Left lung (tissue), 10 donors: ENCODE results near the gene NQO1. TPM values are rescaled to one million over a fixed set of nuclear protein-coding genes. Genes with fewer than 3 reads are reported as not detected.
A peak's percentile ranks its signal among the peaks of the same experiment; 100 is the strongest.

Experiments used
- ATAC-seq: fragments of 200-7000 bp; cut with Tn5 transposase; one replicate; pipeline ENCODE4 v1.9.1; 2020; ENCODE audit warnings: moderate library complexity
- DNase-seq, 4 donors: peaks; one replicate each; pipeline ENCODE4 v3.0.0-alpha.2; 2013 to 2020
- H3K27ac ChIP-seq, 2 donors: fragments of 200-600 bp; sonication (generic) in 1 of 2; one replicate each; pipeline versions ENCODE4 v1.5.0 to v1.8.0; 2020 to 2021
- H3K27me3 ChIP-seq, 2 donors: fragments of 200-600 bp; sonication (generic) in 1 of 2; one replicate each; pipeline versions ENCODE4 v1.5.0 to v1.8.0; 2020 to 2021
- H3K36me3 ChIP-seq, 2 donors: fragments of 200-600 bp; sonication (generic) in 1 of 2; one replicate each; pipeline versions ENCODE4 v1.5.0 to v1.8.0; 2020 to 2021
- H3K4me1 ChIP-seq, 2 donors: fragments of 200-600 bp; one replicate each; pipeline ENCODE4 v1.8.0; 2021
- H3K4me3 ChIP-seq, 2 donors: fragments of 200-600 bp; sonication (generic) in 1 of 2; one replicate each; pipeline versions ENCODE4 v1.5.0 to v1.8.0; 2020 to 2021; ENCODE audit warnings: mild to moderate bottlenecking in 1 of 2
- H3K9me3 ChIP-seq, 2 donors: fragments of 200-600 bp; sonication (generic) in 1 of 2; one replicate each; pipeline versions ENCODE4 v1.5.0 to v1.8.0; 2020 to 2021
- CTCF ChIP-seq, 2 donors: fragments of 200-600 bp; sonication (generic) in 1 of 2; IDR thresholded peaks; one replicate each; pipeline versions ENCODE4 v1.5.0 to v1.8.0; 2021; ENCODE audit warnings: antibody characterized with exemption in 2 of 2
- intact Hi-C, 2 donors: fragments of 100-400 bp; cut with DNase I; formaldehyde crosslinking; loops; one replicate each; pipeline versions ENCODE4 v1.11.2 to v1.14.2; 2022
- polyA plus RNA-seq, 6 donors: library from polyadenylated mRNA; unstranded; fragments of 120-200 nt; gene quantifications; one replicate each; pipeline ENCODE4 v1.2.1, GENCODE V29; 2013; ENCODE audit not compliant: insufficient read length in 6 of 6
- total RNA-seq, 2 donors: library from RNA; stranded (reverse); fragmentation: NEBNext Ultra II Directional; extraction: Animal tissue kit (Norgen Biotek cat#: 25700); gene quantifications; one replicate each; pipeline ENCODE4 v1.2.1, GENCODE V29; 2021
- donor health status: DM: no; HTN: yes; CAD: no.
- donor health status: DM: no; HTN: no; CAD: no.

The NQO1 gene
- total and polyA plus RNA-seq, 8 donors, result 9.4 to 78.4 (median 14.2) TPM

- intact Hi-C loops, result no loop called here
- peak; percentile 61 for ATAC-seq
- H3K27ac ChIP-seq, result no peak overlapping the region
- peak in 1 of 4 donors; percentile 26 for DNase-seq
- H3K27me3 ChIP-seq, result no peaks in the 10 kb centered on the region
- H3K9me3 ChIP-seq, result no peaks in the 10 kb centered on the region
- H3K4me1 ChIP-seq, result peaks cover 8 to 64% of the 10 kb centered on the region in 2 donors
- H3K36me3 ChIP-seq, result no peaks in the 10 kb centered on the region
- no peak for TF ChIP-seq CTCF (IDR thresholded peaks at IDR 0.05)
- H3K4me3 ChIP-seq, result no peak overlapping the region
Measured at GRCh38 chr16:69769404-69769803, 43.0 kb upstream of the NQO1 start.

GRCh38 chr16:69768666-69769065 is 42.3 kb upstream of the NQO1 start:
- Histone ChIP-seq H3K27me3 (no peaks in the 10 kb centered on the region), H3K4me3 (no peak overlapping the region), H3K4me1 (peaks cover 8 to 71% of the 10 kb centered on the region in 2 donors), H3K36me3 (no peaks in the 10 kb centered on the region), H3K9me3 (no peaks in the 10 kb centered on the region), H3K27ac (peak overlapping the region; percentile 48 to 59)
- ATAC-seq (no peak), DNase-seq (no peak)
- TF ChIP-seq CTCF (IDR thresholded peaks at IDR 0.05), result no peak
- intact Hi-C loops, result no loop called here

GRCh38 chr16:69767459-69768229 is 41.3 kb upstream of the NQO1 start:
- Histone ChIP-seq H3K4me1 (peaks cover 8 to 72% of the 10 kb centered on the region in 2 donors), H3K36me3 (no peaks in the 10 kb centered on the region), H3K9me3 (no peaks in the 10 kb centered on the region), H3K27ac (no peak overlapping the region), H3K27me3 (no peaks in the 10 kb centered on the region), H3K4me3 (no peak overlapping the region)
- ATAC-seq, result no peak
- TF ChIP-seq CTCF (IDR thresholded peaks at IDR 0.05), result no peak
- intact Hi-C loops, result no loop called here
- no peak for DNase-seq

GRCh38 chr16:69763599-69763942 is 37.2 kb upstream of the NQO1 start:
- ATAC-seq (peak; percentile 7), DNase-seq (peak in 1 of 4 donors; percentile 37)
- intact Hi-C loops, result no loop called here
- peaks cover 0 to 46% of the 10 kb centered on the region in 2 donors for H3K4me1 ChIP-seq
- H3K27me3 ChIP-seq, result no peaks in the 10 kb centered on the region
- no peaks in the 10 kb centered on the region for H3K36me3 ChIP-seq
- no peak for TF ChIP-seq CTCF (IDR thresholded peaks at IDR 0.05)
- H3K4me3 ChIP-seq, result peak overlapping the region; percentile 79 to 89
- H3K27ac ChIP-seq, result peak overlapping the region; percentile 91 to 93
- H3K9me3 ChIP-seq, result no peaks in the 10 kb centered on the region

- peak in 2 of 4 donors; percentile 16 to 47 for DNase-seq
- H3K27me3 ChIP-seq, result no peaks in the 10 kb centered on the region
- no peaks in the 10 kb centered on the region for H3K9me3 ChIP-seq
- H3K27ac ChIP-seq, result peak overlapping the region; percentile 91 to 93
- no peaks in the 10 kb centered on the region for H3K36me3 ChIP-seq
- peak overlapping the region; percentile 79 to 89 for H3K4me3 ChIP-seq
- TF ChIP-seq CTCF (IDR thresholded peaks at IDR 0.05), result no peak
- peak; percentile 71 for ATAC-seq
- H3K4me1 ChIP-seq, result peaks cover 0 to 41% of the 10 kb centered on the region in 2 donors
- intact Hi-C loops, result no loop called here
Measured at GRCh38 chr16:69762814-69763598, 36.6 kb upstream of the NQO1 start.
